Uterus (tissue), 4 donors: ENCODE results near the gene PWWP2B. TPM values are rescaled to one million over a fixed set of nuclear protein-coding genes. Genes with fewer than 3 reads are reported as not detected.

ENCODE experiments used
- DNase-seq, 2 donors: peaks; one replicate each; pipeline ENCODE4 v3.0.0-alpha.2; 2019 to 2020
- H3K27ac ChIP-seq, 2 donors: fragments of 200-600 bp; sonication (generic); 1 replicate in 1 of 2; 2 replicates in 1 of 2; pipeline ENCODE4 v1.5.1; 2016 to 2018
- H3K27me3 ChIP-seq, 2 donors: fragments of 200-600 bp; sonication (generic); one replicate each; pipeline ENCODE4 v1.5.1; 2018 to 2019; ENCODE audit warnings: control low read depth in 1 of 2
- H3K36me3 ChIP-seq, 2 donors: fragments of 200-600 bp; sonication (generic); one replicate each; pipeline ENCODE4 v1.5.1; 2019; ENCODE audit warnings: control low read depth in 1 of 2
- H3K4me1 ChIP-seq, 2 donors: fragments of 200-600 bp; sonication (generic); one replicate each; pipeline ENCODE4 v1.5.1; 2018 to 2019; ENCODE audit warnings: control low read depth in 1 of 2
- H3K4me3 ChIP-seq, 2 donors: fragments of 200-600 bp; sonication (generic); 1 replicate in 1 of 2; 2 replicates in 1 of 2; pipeline ENCODE4 v1.5.1; 2018 to 2019; ENCODE audit warnings: mild to moderate bottlenecking in 1 of 2
- H3K9me3 ChIP-seq, 2 donors: fragments of 200-600 bp; sonication (generic); one replicate each; pipeline ENCODE4 v1.5.1; 2019; ENCODE audit warnings: control low read depth in 1 of 2
- CTCF ChIP-seq, 4 experiments: fragments of 200-600 bp in 2 of 4; fragments of 450-650 bp in 2 of 4; sonication (generic) in 2 of 4; IDR thresholded peaks; one replicate each; pipeline ENCODE4 v1.5.1; 2016 to 2019; ENCODE audit warnings: antibody characterized with exemption in 4 of 4, mild to moderate bottlenecking in 2 of 4, moderate library complexity in 1 of 4
- POLR2A ChIP-seq, 2 donors: fragments of 450-650 bp; IDR thresholded peaks; one replicate each; pipeline ENCODE4 v1.6.1; 2016; ENCODE audit warnings: antibody characterized with exemption in 2 of 2, mild to moderate bottlenecking in 1 of 2, moderate library complexity in 1 of 2
- intact Hi-C: fragments of 100-400 bp; cut with DNase I; formaldehyde crosslinking; loops from one replicate; pipeline ENCODE4 v1.15.1; 2023; ENCODE audit warnings: low total_unique reads
- total RNA-seq, 4 donors: library from RNA; depleted of rRNA in 3 of 4; stranded (reverse); fragments of >200 nt in 3 of 4; gene quantifications; one replicate each; pipeline versions ENCODE4 v1.1.0 to v1.2.4, GENCODE V29; 2014 to 2023
- donor health status: DM: yes; HTN: yes; CAD: no.

Gene PWWP2B
- total RNA-seq, 4 donors from 2014 or later = 0.29 to 27.6 (median 8.3) TPM

DNA sequence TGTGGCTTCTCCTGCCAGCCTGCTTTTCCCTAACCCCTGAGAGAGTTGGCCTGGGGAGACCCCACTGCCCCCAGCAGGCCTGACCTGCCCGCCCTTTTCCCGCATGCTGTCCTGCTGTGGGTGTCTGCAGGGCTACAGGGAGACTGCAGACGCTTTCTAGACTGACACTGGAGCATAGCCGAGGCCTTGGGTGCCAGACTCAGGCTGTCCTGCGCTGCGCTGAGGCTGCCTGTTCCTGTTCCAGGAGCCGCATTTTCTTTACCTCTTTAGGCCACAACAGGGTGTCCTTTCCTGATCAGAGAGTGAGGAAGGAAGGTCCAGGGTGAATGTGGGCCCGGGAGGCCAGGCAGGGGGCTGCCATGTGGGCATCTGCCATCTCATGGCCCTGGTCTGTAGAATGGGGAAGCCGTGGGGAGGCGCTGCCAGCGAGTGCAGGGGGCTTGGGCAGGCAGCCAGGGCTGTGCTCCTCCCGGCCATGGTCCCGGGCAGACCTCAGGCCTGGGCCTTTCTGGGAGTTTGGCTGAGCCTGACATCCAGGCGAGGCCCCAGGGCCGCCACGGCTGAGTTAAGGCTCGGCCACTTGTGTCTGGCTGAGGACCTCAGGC is 3.6 kb downstream of the PWWP2B start:
- H3K4me1 ChIP-seq = peaks cover 0 to 20% of the 10 kb centered on the region in 2 donors
- no peaks in the 10 kb centered on the region for H3K36me3 ChIP-seq
- H3K27me3 ChIP-seq = no peaks in the 10 kb centered on the region
- DNase-seq = no peak
- intact Hi-C loops = no loop called here
- H3K9me3 ChIP-seq = no peaks in the 10 kb centered on the region
- TF ChIP-seq CTCF (IDR thresholded peaks at IDR 0.05) (no peak), POLR2A (IDR thresholded peaks at IDR 0.05) (no peak)
- no peak overlapping the region for H3K4me3 ChIP-seq
- H3K27ac ChIP-seq = peak overlapping the region; percentile 42 to 49

GRCh38 chr10:132401401-132402118 is 4.6 kb downstream of the PWWP2B start:
- intact Hi-C loops = no loop called here
- Histone ChIP-seq H3K27me3 (no peaks in the 10 kb centered on the region), H3K4me1 (peaks cover 0 to 20% of the 10 kb centered on the region in 2 donors), H3K9me3 (no peaks in the 10 kb centered on the region), H3K27ac (peak overlapping the region; percentile 42 to 49), H3K36me3 (no peaks in the 10 kb centered on the region), H3K4me3 (no peak overlapping the region)
- TF ChIP-seq POLR2A (IDR thresholded peaks at IDR 0.05) = peak in 1 of 2 donors; percentile 26
- no peak for TF ChIP-seq CTCF (IDR thresholded peaks at IDR 0.05)
- no peak for DNase-seq

GRCh38 chr10:132402781-132403241 is 5.8 kb downstream of the PWWP2B start:
- Histone ChIP-seq H3K27me3 (no peaks in the 10 kb centered on the region), H3K9me3 (no peaks in the 10 kb centered on the region), H3K4me1 (peaks cover 0 to 30% of the 10 kb centered on the region in 2 donors), H3K27ac (no peak overlapping the region), H3K36me3 (no peaks in the 10 kb centered on the region), H3K4me3 (no peak overlapping the region)
- TF ChIP-seq CTCF (IDR thresholded peaks at IDR 0.05) (no peak), POLR2A (IDR thresholded peaks at IDR 0.05) (no peak)
- no peak for DNase-seq
- intact Hi-C loops = no loop called here

- H3K4me1 ChIP-seq = peaks cover 0 to 29% of the 10 kb centered on the region in 2 donors
- H3K36me3 ChIP-seq = no peaks in the 10 kb centered on the region
- TF ChIP-seq CTCF (IDR thresholded peaks at IDR 0.05) = no peak
- TF ChIP-seq POLR2A (IDR thresholded peaks at IDR 0.05) = no peak
- DNase-seq = no peak
- H3K27ac ChIP-seq = no peak overlapping the region
- H3K9me3 ChIP-seq = no peaks in the 10 kb centered on the region
- intact Hi-C loops = no loop called here
- H3K27me3 ChIP-seq = no peaks in the 10 kb centered on the region
- no peak overlapping the region for H3K4me3 ChIP-seq
These were observed 6.6 kb downstream of the PWWP2B start for GRCh38 chr10:132403511-132404168.
